Lung (tissue), 12 donors: ENCODE measurements around the gene ZNF382. TPM values are rescaled to one million over a fixed set of nuclear protein-coding genes. Genes with fewer than 3 reads are reported as not detected.

Experiments
- ATAC-seq: fragments of 200-7000 bp; cut with Tn5 transposase; one replicate; pipeline ENCODE4 v1.9.1; 2020; ENCODE audit warnings: moderate number of reproducible peaks; ENCODE audit not compliant: insufficient read depth, low FRiP score
- DNase-seq, 3 donors: peaks; one replicate each; pipeline ENCODE4 v3.0.0-alpha.2; 2013 to 2017
- H3K27ac ChIP-seq, 2 donors: one replicate each; pipeline ENCODE4 v1.5.1; 2013; ENCODE audit warnings: mild to moderate bottlenecking in 2 of 2, moderate library complexity in 2 of 2, control low read depth in 1 of 2, inconsistent platforms in 1 of 2, low read depth in 1 of 2, low read length in 1 of 2
- H3K27me3 ChIP-seq, 3 donors: one replicate each; pipeline ENCODE4 v1.5.1; 2013; ENCODE audit warnings: low read length in 2 of 3; ENCODE audit not compliant: control insufficient read depth in 3 of 3, insufficient read depth in 3 of 3
- H3K36me3 ChIP-seq, 4 donors: one replicate each; pipeline ENCODE4 v1.5.1; 2013; ENCODE audit warnings: low read length in 4 of 4, mild to moderate bottlenecking in 1 of 4, moderate library complexity in 1 of 4; ENCODE audit not compliant: control insufficient read depth in 4 of 4, insufficient read depth in 4 of 4
- H3K4me1 ChIP-seq, 5 donors: one replicate each; pipeline ENCODE4 v1.5.1; 2013; ENCODE audit warnings: low read length in 5 of 5, mild to moderate bottlenecking in 2 of 5, moderate library complexity in 1 of 5; ENCODE audit not compliant: control insufficient read depth in 5 of 5, insufficient read depth in 5 of 5
- H3K4me3 ChIP-seq: one replicate; pipeline ENCODE4 v1.5.1; 2013; ENCODE audit warnings: mild to moderate bottlenecking, control low read depth, moderate library complexity
- H3K9ac ChIP-seq, 2 donors: one replicate each; pipeline ENCODE4 v1.5.1; 2013; ENCODE audit warnings: low read length in 2 of 2, control low read depth in 1 of 2; ENCODE audit not compliant: insufficient read depth in 1 of 2
- H3K9me3 ChIP-seq, 4 donors: one replicate each; pipeline ENCODE4 v1.5.1; 2013; ENCODE audit warnings: low read length in 3 of 4, mild to moderate bottlenecking in 1 of 4, moderate library complexity in 1 of 4; ENCODE audit not compliant: control insufficient read depth in 4 of 4, insufficient read depth in 3 of 4
- CTCF ChIP-seq: IDR thresholded peaks from 2 replicates; pipeline ENCODE4 v1.5.1; 2012; ENCODE audit warnings: mild to moderate bottlenecking; ENCODE audit errors: control extremely low read depth, extremely low read depth
- WGBS, 2 donors: extraction: QIAGEN DNeasy Blood & Tissue Kit; methylation state at CpG; one replicate each; pipeline ENCODE4 v1.1.7; 2013; 5-methylcytosine and 5-hydroxymethylcytosine counted together
- polyA plus RNA-seq, 2 donors: library from polyadenylated mRNA; stranded (reverse); fragments of 200-250 nt; gene quantifications; one replicate each; pipeline ENCODE4 v1.2.1, GENCODE V29; 2013
- total RNA-seq, 2 donors: library from RNA; depleted of rRNA in 1 of 2; stranded (reverse); fragments of >200 nt in 1 of 2; gene quantifications; one replicate each; pipeline ENCODE4 v1.2.1, GENCODE V29; 2014 to 2021
- donor health status: control.
- donor health status: control.
- donor health status: Bipolar disorder and iron deficiency.
- donor health status: healthy.
- donor health status: DM: yes; HTN: yes; CAD: no.

Gene ZNF382
- total and polyA plus RNA-seq, 4 donors, result 0.93 to 16.9 (median 4.0) TPM

- Histone ChIP-seq H3K27ac (no peak overlapping the region), H3K9ac (no peak overlapping the region), H3K4me1 (no peaks in the 10 kb centered on the region), H3K4me3 (no peak overlapping the region), H3K36me3 (peaks cover 10 to 58% (median 29%) of the 10 kb centered on the region in 4 donors), H3K9me3 (peaks cover 29 to 69% (median 53%) of the 10 kb centered on the region in 4 donors), H3K27me3 (no peaks in the 10 kb centered on the region)
- ATAC-seq (no peak), DNase-seq (no peak)
- no peak for TF ChIP-seq CTCF
- 94 to 99% methylated on average over 5 of the region's 5 CpGs for whole genome bisulfite sequencing, 2 donors
These were observed 33.9 kb downstream of the ZNF382 start for GRCh38 chr19:36638862-36639510.

- H3K27me3 ChIP-seq, result no peaks in the 10 kb centered on the region
- ATAC-seq, result no peak
- WGBS, 2 donors, result 94 to 95% methylated on average over 2 of the region's 2 CpGs
- peaks cover 20 to 57% (median 39%) of the 10 kb centered on the region in 4 donors for H3K36me3 ChIP-seq
- DNase-seq, result no peak
- H3K9ac ChIP-seq, result no peak overlapping the region
- no peak overlapping the region for H3K4me3 ChIP-seq
- no peaks in the 10 kb centered on the region for H3K4me1 ChIP-seq
- peaks cover 18 to 53% (median 29%) of the 10 kb centered on the region in 4 donors for H3K9me3 ChIP-seq
- H3K27ac ChIP-seq, result no peak overlapping the region
- TF ChIP-seq CTCF, result no peak
These were observed 41.6 kb downstream of the ZNF382 start for GRCh38 chr19:36646746-36647145.

- WGBS, 2 donors, result 94 to 98% methylated on average over 1 of the region's 1 CpG
These were observed 47.8 kb downstream of the ZNF382 start for GRCh38 chr19:36652958-36653357.

More at GRCh38 chr19:36652958-36653357, 47.8 kb downstream of the ZNF382 start:
- no peak for ATAC-seq
- Histone ChIP-seq H3K9ac (no peak overlapping the region), H3K27me3 (no peaks in the 10 kb centered on the region), H3K4me1 (no peaks in the 10 kb centered on the region), H3K4me3 (no peak overlapping the region), H3K9me3 (peaks cover 9 to 42% (median 26%) of the 10 kb centered on the region in 4 donors), H3K36me3 (peaks cover 23 to 60% (median 56%) of the 10 kb centered on the region in 4 donors), H3K27ac (no peak overlapping the region)
- no peak for TF ChIP-seq CTCF
- DNase-seq, result no peak
